Gastrocnemius medialis (tissue), 4 donors: Measurements from ENCODE around the gene TBCD. TPM values are rescaled to one million over a fixed set of nuclear protein-coding genes. Genes with fewer than 3 reads are reported as not detected.
A peak's percentile ranks its signal among the peaks of the same experiment; 100 is the strongest.

ENCODE experiments used
- ATAC-seq, 2 donors: fragments of 150-250 bp; one replicate each; pipeline ENCODE4 v1.9.1; 2016
- DNase-seq, 2 donors: peaks; one replicate each; pipeline ENCODE4 v3.0.0-alpha.2; 2019
- H3K27ac ChIP-seq, 4 donors: fragments of 200-600 bp; sonication (generic); 1 replicate in 1 of 4; 2 replicates in 3 of 4; pipeline ENCODE4 v1.5.1; 2016 to 2018; ENCODE audit warnings: mild to moderate bottlenecking in 2 of 4, moderate library complexity in 1 of 4
- H3K27me3 ChIP-seq, 3 donors: fragments of 200-600 bp; sonication (generic) in 2 of 3; 1 replicate in 1 of 3; 2 replicates in 2 of 3; pipeline versions ENCODE4 v1.5.1 to v1.6.0; 2016 to 2019; ENCODE audit warnings: mild to moderate bottlenecking in 1 of 3, moderate library complexity in 1 of 3
- H3K36me3 ChIP-seq, 2 donors: fragments of 200-600 bp; sonication (generic) in 1 of 2; one replicate each; pipeline ENCODE4 v1.5.1; 2017 to 2018
- H3K4me1 ChIP-seq, 2 donors: fragments of 200-600 bp; sonication (generic) in 1 of 2; one replicate each; pipeline ENCODE4 v1.5.1; 2016 to 2017; ENCODE audit warnings: mild to moderate bottlenecking in 2 of 2
- H3K4me3 ChIP-seq, 4 donors: fragments of 200-600 bp; sonication (generic) in 3 of 4; 1 replicate in 1 of 4; 2 replicates in 3 of 4; pipeline ENCODE4 v1.5.1; 2016 to 2019; ENCODE audit warnings: mild to moderate bottlenecking in 2 of 4
- H3K9me3 ChIP-seq, 3 donors: fragments of 200-600 bp; sonication (generic) in 2 of 3; 1 replicate in 1 of 3; 2 replicates in 2 of 3; pipeline ENCODE4 v1.5.1; 2016 to 2019
- POLR2A ChIP-seq, 2 donors: fragments of 450-650 bp; IDR thresholded peaks; one replicate each; pipeline ENCODE4 v1.6.1; 2017; ENCODE audit warnings: antibody characterized with exemption in 2 of 2, mild to moderate bottlenecking in 2 of 2, moderate library complexity in 2 of 2
- in situ Hi-C, 4 donors: fragments of 200-750 bp; cut with MboI; loops; one replicate each; pipeline versions ENCODE4 v1.15.0 to v1.8.0; 2017; ENCODE audit warnings: low sequenced_read_pairs in 4 of 4
- intact Hi-C: fragments of 100-400 bp; cut with DNase I; formaldehyde crosslinking; loops from one replicate; pipeline ENCODE4 v1.15.1; 2023; ENCODE audit warnings: low total_unique reads
- total RNA-seq, 4 donors: library from RNA; depleted of rRNA; stranded (reverse); fragments of >200 nt; gene quantifications; one replicate each; pipeline versions ENCODE4 v1.1.0 to v1.2.3, GENCODE V29; 2016
- TF ChIP-seq, protein P1 (sequence below), 5 experiments: fragments of 450-650 bp in 3 of 5; fragments of 200-600 bp in 2 of 5; sonication (generic) in 2 of 5; IDR thresholded peaks in 4 of 5; conservative IDR thresholded peaks in 1 of 5; 1 replicate in 4 of 5; 2 replicates in 1 of 5; pipeline ENCODE4 v1.5.1; 2016 to 2019; ENCODE audit warnings: antibody characterized with exemption in 5 of 5, mild to moderate bottlenecking in 3 of 5, moderate library complexity in 3 of 5

The TBCD gene
- total RNA-seq, 4 donors from 2014 or later = 18.0 to 50.4 (median 33.3) TPM

- in situ Hi-C loops (no loop called here), intact Hi-C loops (no loop called here)
Measured at GRCh38 chr17:82897514-82898249, 145.8 kb downstream of the TBCD start.

GRCh38 chr17:82898976-82899514 lies 147.2 kb downstream of the TBCD start:
- H3K4me1 ChIP-seq = peaks cover 5 to 11% of the 10 kb centered on the region in 2 donors
- in situ Hi-C loops (no loop called here), intact Hi-C loops (no loop called here)
- no peak overlapping the region for H3K27ac ChIP-seq
- no peak overlapping the region for H3K4me3 ChIP-seq
- peaks cover 0 to 4% of the 10 kb centered on the region in 2 donors for H3K36me3 ChIP-seq
- no peaks in the 10 kb centered on the region for H3K27me3 ChIP-seq
- H3K9me3 ChIP-seq = no peaks in the 10 kb centered on the region
- TF ChIP-seq, protein P1, sequence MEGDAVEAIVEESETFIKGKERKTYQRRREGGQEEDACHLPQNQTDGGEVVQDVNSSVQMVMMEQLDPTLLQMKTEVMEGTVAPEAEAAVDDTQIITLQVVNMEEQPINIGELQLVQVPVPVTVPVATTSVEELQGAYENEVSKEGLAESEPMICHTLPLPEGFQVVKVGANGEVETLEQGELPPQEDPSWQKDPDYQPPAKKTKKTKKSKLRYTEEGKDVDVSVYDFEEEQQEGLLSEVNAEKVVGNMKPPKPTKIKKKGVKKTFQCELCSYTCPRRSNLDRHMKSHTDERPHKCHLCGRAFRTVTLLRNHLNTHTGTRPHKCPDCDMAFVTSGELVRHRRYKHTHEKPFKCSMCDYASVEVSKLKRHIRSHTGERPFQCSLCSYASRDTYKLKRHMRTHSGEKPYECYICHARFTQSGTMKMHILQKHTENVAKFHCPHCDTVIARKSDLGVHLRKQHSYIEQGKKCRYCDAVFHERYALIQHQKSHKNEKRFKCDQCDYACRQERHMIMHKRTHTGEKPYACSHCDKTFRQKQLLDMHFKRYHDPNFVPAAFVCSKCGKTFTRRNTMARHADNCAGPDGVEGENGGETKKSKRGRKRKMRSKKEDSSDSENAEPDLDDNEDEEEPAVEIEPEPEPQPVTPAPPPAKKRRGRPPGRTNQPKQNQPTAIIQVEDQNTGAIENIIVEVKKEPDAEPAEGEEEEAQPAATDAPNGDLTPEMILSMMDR (IDR thresholded peaks at IDR 0.05 in 4 of 5, conservative IDR thresholded peaks at IDR 0.05 in 1 of 5) = no peak
- TF ChIP-seq POLR2A (IDR thresholded peaks at IDR 0.05) = no peak
- no peak for ATAC-seq
- DNase-seq = no peak

More at GRCh38 chr17:82897514-82898249, 145.8 kb downstream of the TBCD start:
- Histone ChIP-seq H3K4me1 (peaks cover 10 to 20% of the 10 kb centered on the region in 2 donors), H3K36me3 (peaks cover 0 to 4% of the 10 kb centered on the region in 2 donors), H3K4me3 (no peak overlapping the region), H3K9me3 (no peaks in the 10 kb centered on the region), H3K27ac (no peak overlapping the region), H3K27me3 (no peaks in the 10 kb centered on the region)
- TF ChIP-seq POLR2A (IDR thresholded peaks at IDR 0.05) = no peak
- TF ChIP-seq, protein P1 (IDR thresholded peaks at IDR 0.05 in 4 of 5, conservative IDR thresholded peaks at IDR 0.05 in 1 of 5) = no peak
- DNase-seq = no peak
- no peak for ATAC-seq

DNA sequence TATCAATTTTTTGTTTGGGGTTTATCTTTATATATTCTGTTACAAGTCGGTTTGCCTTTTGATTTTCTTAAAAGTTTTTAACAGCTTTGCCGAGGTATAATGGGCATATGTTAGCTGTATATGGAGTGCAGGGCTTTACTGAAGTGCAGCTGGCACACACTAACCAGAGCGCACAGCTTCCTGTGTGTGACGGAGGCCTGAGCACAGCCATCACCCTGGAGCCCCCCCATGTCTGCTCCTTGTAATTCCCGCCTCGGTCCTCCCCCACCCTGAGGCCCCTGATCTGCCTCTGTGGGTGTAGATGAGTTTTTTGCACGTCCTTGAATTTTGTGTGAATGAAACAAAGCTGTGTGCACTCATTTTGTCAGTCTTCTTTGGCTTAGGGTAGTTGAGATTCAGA lies 148.1 kb downstream of the TBCD start:
- in situ Hi-C loops (loop anchor here in 1 of 4 donors (5.0 kb wide), 1 partner anchor 43 kb away; no protein-coding TSS in a partner anchor), intact Hi-C loops (no loop called here)
- TF ChIP-seq, protein P1 (IDR thresholded peaks at IDR 0.05 in 4 of 5, conservative IDR thresholded peaks at IDR 0.05 in 1 of 5) = no peak
- no peak for TF ChIP-seq POLR2A (IDR thresholded peaks at IDR 0.05)
- Histone ChIP-seq H3K4me3 (no peak overlapping the region), H3K36me3 (peaks cover 0 to 3% of the 10 kb centered on the region in 2 donors), H3K27ac (peak overlapping the region in 2 of 4 donors; percentile 4 to 62), H3K27me3 (no peaks in the 10 kb centered on the region), H3K4me1 (peaks cover 5 to 7% of the 10 kb centered on the region in 2 donors), H3K9me3 (no peaks in the 10 kb centered on the region)
- DNase-seq (no peak), ATAC-seq (no peak)

DNA sequence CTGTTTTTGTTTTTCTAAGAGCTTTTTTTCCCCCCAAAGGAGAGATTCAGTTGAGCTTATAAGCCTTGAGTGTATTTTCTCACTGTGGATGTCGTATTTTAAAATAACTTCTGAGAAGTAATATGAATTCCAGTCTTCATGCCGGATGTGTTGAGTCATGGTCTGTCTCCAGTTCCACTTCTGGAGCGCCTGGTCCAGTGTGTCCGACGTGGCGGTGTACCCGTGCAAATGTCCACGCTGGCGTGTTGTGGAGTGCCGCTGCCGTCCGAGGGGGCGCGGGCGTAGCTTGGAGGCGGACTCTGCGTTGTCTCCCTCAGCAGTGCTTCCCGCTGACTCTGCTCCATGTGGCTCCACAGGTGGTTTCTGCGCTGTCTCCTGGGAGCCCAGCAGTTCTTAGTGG lies 148.9 kb downstream of the TBCD start:
- H3K36me3 ChIP-seq = no peaks in the 10 kb centered on the region
- H3K4me1 ChIP-seq = peaks cover 5 to 7% of the 10 kb centered on the region in 2 donors
- ATAC-seq (peak; percentile 27 to 55), DNase-seq (no peak)
- H3K4me3 ChIP-seq = peak overlapping the region in 2 of 4 donors; percentile 2 to 28
- no peak for TF ChIP-seq POLR2A (IDR thresholded peaks at IDR 0.05)
- intact Hi-C loops = no loop called here
- H3K27me3 ChIP-seq = no peaks in the 10 kb centered on the region
- in situ Hi-C loops = loop anchor here in 1 of 4 donors (5.0 kb wide), 1 partner anchor 43 kb away; no protein-coding TSS in a partner anchor
- peak overlapping the region in 3 of 4 donors; percentile 4 to 62 (median 18) for H3K27ac ChIP-seq
- no peaks in the 10 kb centered on the region for H3K9me3 ChIP-seq

GRCh38 chr17:82901356-82901755 lies 149.5 kb downstream of the TBCD start:
- Histone ChIP-seq H3K4me3 (no peak overlapping the region), H3K27ac (peak overlapping the region in 2 of 4 donors; percentile 18 to 62), H3K9me3 (no peaks in the 10 kb centered on the region), H3K27me3 (no peaks in the 10 kb centered on the region), H3K36me3 (peaks cover 0 to 6% of the 10 kb centered on the region in 2 donors), H3K4me1 (peaks cover 5 to 7% of the 10 kb centered on the region in 2 donors)
- intact Hi-C loops = no loop called here
- no peak for ATAC-seq
- no peak for DNase-seq
- TF ChIP-seq POLR2A (IDR thresholded peaks at IDR 0.05) = no peak
- in situ Hi-C loops = loop anchor here in 1 of 4 donors (5.0 kb wide), 1 partner anchor 44 kb away; no protein-coding TSS in a partner anchor
